Measurements from ENCODE around the gene DUSP22. TPM values are rescaled to one million over a fixed set of nuclear protein-coding genes. Genes with fewer than 3 reads are reported as not detected.

The DUSP22 gene
- total RNA-seq, 2 donors from 2014 or later, result 45.1 to 54.1 TPM

- no peaks in the 10 kb centered on the region for H3K36me3 ChIP-seq
- H3K27ac ChIP-seq, result no peak overlapping the region
- no peaks in the 10 kb centered on the region for H3K9me3 ChIP-seq
- TF ChIP-seq CTCF (IDR thresholded peaks at IDR 0.05), result no peak
- no peaks in the 10 kb centered on the region for H3K27me3 ChIP-seq
- H3K4me3 ChIP-seq, result no peak overlapping the region
- DNase-seq (ENCODE audit: low spot score), result no peak
- no peaks in the 10 kb centered on the region for H3K4me1 ChIP-seq
Measured at GRCh38 chr6:268394-268935, 23.8 kb upstream of the DUSP22 start.

- H3K27ac ChIP-seq, result no peak overlapping the region
- H3K36me3 ChIP-seq, result no peaks in the 10 kb centered on the region
- no peaks in the 10 kb centered on the region for H3K4me1 ChIP-seq
- H3K27me3 ChIP-seq, result no peaks in the 10 kb centered on the region
- no peak overlapping the region for H3K4me3 ChIP-seq
- TF ChIP-seq CTCF (IDR thresholded peaks at IDR 0.05), result no peak
- H3K9me3 ChIP-seq, result no peaks in the 10 kb centered on the region
- DNase-seq (ENCODE audit: low spot score), result no peak
Measured at GRCh38 chr6:273551-274058, 18.7 kb upstream of the DUSP22 start.

GRCh38 chr6:277746-278145, 14.5 kb upstream of the DUSP22 start:
- DNase-seq (ENCODE audit: low spot score), result no peak
- no peaks in the 10 kb centered on the region for H3K27me3 ChIP-seq
- H3K36me3 ChIP-seq, result no peaks in the 10 kb centered on the region
- no peak for TF ChIP-seq CTCF (IDR thresholded peaks at IDR 0.05)
- H3K4me1 ChIP-seq, result no peaks in the 10 kb centered on the region
- H3K9me3 ChIP-seq, result no peaks in the 10 kb centered on the region
- H3K27ac ChIP-seq, result no peak overlapping the region
- no peak overlapping the region for H3K4me3 ChIP-seq

GRCh38 chr6:278494-278893, 13.8 kb upstream of the DUSP22 start:
- H3K36me3 ChIP-seq, result no peaks in the 10 kb centered on the region
- no peak overlapping the region for H3K4me3 ChIP-seq
- DNase-seq (ENCODE audit: low spot score), result no peak
- H3K27ac ChIP-seq, result no peak overlapping the region
- no peaks in the 10 kb centered on the region for H3K4me1 ChIP-seq
- no peaks in the 10 kb centered on the region for H3K27me3 ChIP-seq
- TF ChIP-seq CTCF (IDR thresholded peaks at IDR 0.05), result no peak
- H3K9me3 ChIP-seq, result no peaks in the 10 kb centered on the region

- no peak for DNase-seq (ENCODE audit: low spot score)
- Histone ChIP-seq H3K4me3 (no peak overlapping the region), H3K27ac (no peak overlapping the region), H3K27me3 (no peaks in the 10 kb centered on the region), H3K36me3 (no peaks in the 10 kb centered on the region), H3K4me1 (no peaks in the 10 kb centered on the region), H3K9me3 (no peaks in the 10 kb centered on the region)
- no peak for TF ChIP-seq CTCF (IDR thresholded peaks at IDR 0.05)
Measured at GRCh38 chr6:279341-280029, 12.8 kb upstream of the DUSP22 start.
